Measurements from ENCODE around the gene SEPTIN2.

DNA sequence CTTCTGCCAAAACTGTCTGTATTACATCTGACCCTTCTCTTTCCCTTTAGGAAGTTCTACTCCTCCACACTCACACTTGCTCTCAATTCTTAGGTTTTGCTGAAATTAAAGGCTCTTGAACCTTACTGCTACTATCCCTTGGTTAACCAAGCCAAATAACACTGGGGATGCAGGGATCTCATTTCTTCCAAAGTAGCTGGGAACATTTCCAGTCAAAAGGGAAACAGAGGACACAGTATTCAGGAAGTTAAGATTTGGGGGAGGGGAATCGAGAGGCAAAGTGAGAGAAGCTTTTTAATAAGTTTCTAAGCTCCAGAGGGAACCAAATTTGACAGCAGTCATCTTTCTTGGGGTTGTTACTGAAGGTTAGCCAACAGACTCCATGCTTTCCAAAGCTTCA is 6.2 kb downstream of the SEPTIN2 start:
- TF ChIP-seq, protein P1, sequence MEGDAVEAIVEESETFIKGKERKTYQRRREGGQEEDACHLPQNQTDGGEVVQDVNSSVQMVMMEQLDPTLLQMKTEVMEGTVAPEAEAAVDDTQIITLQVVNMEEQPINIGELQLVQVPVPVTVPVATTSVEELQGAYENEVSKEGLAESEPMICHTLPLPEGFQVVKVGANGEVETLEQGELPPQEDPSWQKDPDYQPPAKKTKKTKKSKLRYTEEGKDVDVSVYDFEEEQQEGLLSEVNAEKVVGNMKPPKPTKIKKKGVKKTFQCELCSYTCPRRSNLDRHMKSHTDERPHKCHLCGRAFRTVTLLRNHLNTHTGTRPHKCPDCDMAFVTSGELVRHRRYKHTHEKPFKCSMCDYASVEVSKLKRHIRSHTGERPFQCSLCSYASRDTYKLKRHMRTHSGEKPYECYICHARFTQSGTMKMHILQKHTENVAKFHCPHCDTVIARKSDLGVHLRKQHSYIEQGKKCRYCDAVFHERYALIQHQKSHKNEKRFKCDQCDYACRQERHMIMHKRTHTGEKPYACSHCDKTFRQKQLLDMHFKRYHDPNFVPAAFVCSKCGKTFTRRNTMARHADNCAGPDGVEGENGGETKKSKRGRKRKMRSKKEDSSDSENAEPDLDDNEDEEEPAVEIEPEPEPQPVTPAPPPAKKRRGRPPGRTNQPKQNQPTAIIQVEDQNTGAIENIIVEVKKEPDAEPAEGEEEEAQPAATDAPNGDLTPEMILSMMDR (IDR thresholded peaks at IDR 0.05) = no peak
- no peak for TF ChIP-seq POLR2A (IDR thresholded peaks at IDR 0.05)

Measured in thyroid gland (tissue), 4 donors.